ENCODE measurements around the gene GCK. TPM values are rescaled to one million over a fixed set of nuclear protein-coding genes. Genes with fewer than 3 reads are reported as not detected.
"Not testable (repeated sequence)": the region's sequence is repeated elsewhere in the genome, so short reads cannot be mapped to it uniquely, and the experiment has no call there.

Gene GCK
- total RNA-seq, 2 experiments from 2014 or later, result 0.16 TPM; not detected in 1

- Histone ChIP-seq H3K4me2 (ENCODE audit: low read length) (no peak overlapping the region), H3K9me2 (ENCODE audit: insufficient read depth, low read length) (no peaks in the 10 kb centered on the region), H4K20me1 (ENCODE audit: insufficient read depth, low read length) (0 out of 2 replicates have a peak, but pooled peaks cover 5% of the 10 kb centered on the region), H3K4me3 (ENCODE audit: low read depth, low read length, poor library complexity, severe bottlenecking) (no peak overlapping the region), H3K36me3 (ENCODE audit: insufficient read depth, low read length) (peaks cover 67% of the 10 kb centered on the region), H3K4me1 (ENCODE audit: insufficient read depth, low read length, poor library complexity, severe bottlenecking) (peaks cover 12% of the 10 kb centered on the region), H3K9me3 (ENCODE audit: low read length) (no peaks in the 10 kb centered on the region), H2AFZ (ENCODE audit: low read length) (no peak overlapping the region), H3K27ac (ENCODE audit: low read depth, low read length, poor library complexity, severe bottlenecking) (no peak overlapping the region), H3K79me2 (ENCODE audit: insufficient read depth, low read depth, low read length) (peaks cover 27% of the 10 kb centered on the region)
- ChIA-PET CTCF (ENCODE audit: unreplicated experiment) (no interaction called here), POLR2A (no interaction called here)
- DNase-seq (ENCODE audit: low spot score), result no peak
- TF ChIP-seq EZH2phosphoT487 (IDR thresholded peaks at IDR 0.05; ENCODE audit: borderline replicate concordance, low read depth, low read length), result no peak
- no peak for TF ChIP-seq CTCF (conservative IDR thresholded peaks at IDR 0.05; ENCODE audit: low read length)
- BruUV-seq (replicated peaks), result no TSS peak
- intact Hi-C loops (cut with micrococcal nuclease; ENCODE audit: unreplicated experiment), result no loop called here
Observed at GRCh38 chr7:44206008-44206407, 16.8 kb upstream of the GCK start.

DNA sequence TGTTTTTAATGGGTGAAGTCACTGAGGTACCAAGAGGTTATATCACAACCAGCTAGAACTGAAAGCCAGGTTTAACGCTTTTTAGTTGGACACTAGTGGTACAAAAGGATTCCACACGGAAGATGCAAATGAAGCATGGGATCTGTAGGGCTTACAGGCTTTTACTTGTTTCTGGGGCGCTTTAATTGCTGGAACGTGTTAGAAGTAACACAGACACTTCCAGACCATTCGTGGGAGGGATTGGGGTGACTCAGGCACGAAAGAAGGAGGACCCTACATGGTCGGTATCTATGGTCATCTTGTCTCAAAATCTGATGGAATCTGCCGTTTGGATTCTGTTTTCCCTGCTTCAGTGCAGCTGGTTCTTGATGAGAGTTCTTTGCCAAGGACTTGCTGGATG lies 12.6 kb upstream of the GCK start:
- DNase-seq (ENCODE audit: low spot score), result no peak
- POLR2A ChIA-PET, result interaction anchor here (0.6 to 1.9 kb wide), 6 partner anchors 11 to 126 kb away, joined by 4 to 9 read pairs (median 6); no protein-coding TSS in a partner anchor
- TF ChIP-seq EZH2phosphoT487 (IDR thresholded peaks at IDR 0.05; ENCODE audit: borderline replicate concordance, low read depth, low read length) (no peak), CTCF (conservative IDR thresholded peaks at IDR 0.05; ENCODE audit: low read length) (no peak)
- Histone ChIP-seq H3K4me2 (ENCODE audit: low read length) (peak overlapping the region; percentile 96), H3K36me3 (ENCODE audit: insufficient read depth, low read length) (peaks cover 27% of the 10 kb centered on the region), H3K9me2 (ENCODE audit: insufficient read depth, low read length) (no peaks in the 10 kb centered on the region), H3K9me3 (ENCODE audit: low read length) (no peaks in the 10 kb centered on the region), H3K4me1 (ENCODE audit: insufficient read depth, low read length, poor library complexity, severe bottlenecking) (peaks cover 18% of the 10 kb centered on the region), H3K79me2 (ENCODE audit: insufficient read depth, low read depth, low read length) (peaks cover 29% of the 10 kb centered on the region), H2AFZ (ENCODE audit: low read length) (no peak overlapping the region), H3K4me3 (ENCODE audit: low read depth, low read length, poor library complexity, severe bottlenecking) (peak overlapping the region; percentile 92), H4K20me1 (ENCODE audit: insufficient read depth, low read length) (0 out of 2 replicates have a peak, but pooled peaks cover 5% of the 10 kb centered on the region), H3K27ac (ENCODE audit: low read depth, low read length, poor library complexity, severe bottlenecking) (no peak overlapping the region)
- CTCF ChIA-PET (ENCODE audit: unreplicated experiment), result no interaction called here
- no TSS peak for BruUV-seq (replicated peaks)
- intact Hi-C loops (cut with micrococcal nuclease; ENCODE audit: unreplicated experiment), result loop anchor here (2.0 kb wide), 1 partner anchor 79 kb away; the partner anchor contains the start of gene POLD2

DNA sequence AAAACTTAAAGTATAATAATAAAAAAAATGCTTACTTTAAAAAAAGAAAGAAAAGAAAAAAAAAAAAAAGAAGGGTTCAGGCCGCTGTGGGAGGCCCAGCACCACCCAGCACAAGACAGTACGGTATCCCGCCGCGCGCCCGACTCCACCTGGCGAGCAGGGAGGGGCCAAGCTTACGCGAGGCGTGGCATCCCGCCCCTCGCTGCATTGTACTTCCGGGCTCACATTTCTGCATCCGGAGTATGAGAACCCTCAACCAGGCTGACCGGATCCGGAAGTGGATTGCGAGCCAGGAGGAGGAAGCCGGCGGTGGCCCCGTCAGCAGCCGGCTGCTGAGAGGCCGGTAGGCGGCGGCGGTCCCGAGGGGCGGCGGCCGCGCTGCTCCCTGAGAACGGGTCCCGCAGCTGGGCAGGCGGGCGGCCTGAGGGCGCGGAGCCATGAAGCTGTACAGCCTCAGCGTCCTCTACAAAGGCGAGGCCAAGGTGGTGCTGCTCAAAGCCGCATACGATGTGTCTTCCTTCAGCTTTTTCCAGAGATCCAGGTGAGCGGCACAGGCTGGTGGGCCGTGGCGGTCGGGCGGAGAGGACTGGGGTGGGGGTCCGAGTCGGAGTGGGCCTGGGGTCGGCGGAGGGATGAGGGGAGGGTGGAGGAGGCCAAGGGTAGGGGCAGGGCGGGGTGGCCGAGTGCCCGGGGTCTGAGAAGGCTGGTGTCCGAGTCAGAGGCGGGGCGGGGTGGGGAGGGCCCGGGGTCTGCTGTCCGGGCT lies 11.6 kb upstream of the GCK start, which contains the start of gene YKT6:
YKT6 (plus strand) TSS at position 280 of the 763 bp plus-strand sequence; CDS start at position 438, 158 bp downstream.
- CTCF ChIA-PET (ENCODE audit: unreplicated experiment), result no interaction called here
- Histone ChIP-seq H3K4me2 (ENCODE audit: low read length) (peak within 1 kb of the TSS; percentile 96), H2AFZ (ENCODE audit: low read length) (0 out of 2 replicates have a peak within 1 kb of the TSS, but pooled peaks have one; percentile 16), H3K36me3 (ENCODE audit: insufficient read depth, low read length) (peaks cover 18% of the 10 kb centered on the region), H3K9me2 (ENCODE audit: insufficient read depth, low read length) (no peaks in the 10 kb centered on the region), H3K27ac (ENCODE audit: low read depth, low read length, poor library complexity, severe bottlenecking) (peak within 1 kb of the TSS; percentile 21), H3K4me1 (ENCODE audit: insufficient read depth, low read length, poor library complexity, severe bottlenecking) (peaks cover 27% of the 10 kb centered on the region), H3K9me3 (ENCODE audit: low read length) (no peaks in the 10 kb centered on the region), H3K4me3 (ENCODE audit: low read depth, low read length, poor library complexity, severe bottlenecking) (peak within 1 kb of the TSS; percentile 92), H4K20me1 (ENCODE audit: insufficient read depth, low read length) (0 out of 2 replicates have a peak, but pooled peaks cover 5% of the 10 kb centered on the region), H3K79me2 (ENCODE audit: insufficient read depth, low read depth, low read length) (peaks cover 29% of the 10 kb centered on the region)
- peak; percentile 99 for DNase-seq (ENCODE audit: low spot score)
- intact Hi-C loops (cut with micrococcal nuclease; ENCODE audit: unreplicated experiment), result loop anchor here (2.0 kb wide), 1 partner anchor 78 kb away; the partner anchor contains the start of gene POLD2
- POLR2A ChIA-PET, result interaction anchor here (0.6 to 1.9 kb wide), 11 partner anchors 12 to 1712 kb away, joined by 3 to 9 read pairs (median 4); no protein-coding TSS in a partner anchor
- TF ChIP-seq EZH2phosphoT487 (IDR thresholded peaks at IDR 0.05; ENCODE audit: borderline replicate concordance, low read depth, low read length), result no peak
- TF ChIP-seq CTCF (conservative IDR thresholded peaks at IDR 0.05; ENCODE audit: low read length), result peak; percentile 62
- BruUV-seq (replicated peaks), result no TSS peak

- H3K9me2 ChIP-seq (ENCODE audit: insufficient read depth, low read length); H2AFZ ChIP-seq (ENCODE audit: low read length); BruUV-seq (replicated peaks); DNase-seq (ENCODE audit: low spot score); CTCF ChIA-PET (ENCODE audit: unreplicated experiment); H4K20me1 ChIP-seq (ENCODE audit: insufficient read depth, low read length); H3K4me3 ChIP-seq (ENCODE audit: low read depth, low read length, poor library complexity, severe bottlenecking); H3K27ac ChIP-seq (ENCODE audit: low read depth, low read length, poor library complexity, severe bottlenecking); H3K9me3 ChIP-seq (ENCODE audit: low read length); H3K4me2 ChIP-seq (ENCODE audit: low read length): not testable (repeated sequence)
- Histone ChIP-seq H3K36me3 (ENCODE audit: insufficient read depth, low read length) (peaks cover 11% of the 10 kb centered on the region), H3K79me2 (ENCODE audit: insufficient read depth, low read depth, low read length) (peaks cover 29% of the 10 kb centered on the region), H3K4me1 (ENCODE audit: insufficient read depth, low read length, poor library complexity, severe bottlenecking) (peaks cover 29% of the 10 kb centered on the region)
- POLR2A ChIA-PET, result interaction anchor here (0.9 to 1.9 kb wide), 2 partner anchors 102 to 148 kb away, joined by 3 to 9 read pairs; no protein-coding TSS in a partner anchor
- intact Hi-C loops (cut with micrococcal nuclease; ENCODE audit: unreplicated experiment), result loop anchor here (2.0 kb wide), 1 partner anchor 77 kb away; the partner anchor contains the start of gene POLD2
Observed at GRCh38 chr7:44200163-44200562, 10.9 kb upstream of the GCK start.

All from OCI-LY7 (cell line).